GM18951 (cell line): Measurements from ENCODE around the gene BLVRA.

Experiments
- POLR2A ChIP-seq: IDR thresholded peaks from 4 replicates; pipeline ENCODE4 v1.6.1; 2011; ENCODE audit warnings: mild to moderate bottlenecking; ENCODE audit not compliant: insufficient read length, insufficient read depth; ENCODE audit errors: extremely low read depth
- in situ Hi-C: fragments of 300-500 bp; cut with MboI; formaldehyde crosslinking; loops from one replicate; pipeline ENCODE4 v1.12.0; 2022; ENCODE audit warnings: low sequenced_read_pairs, mixed read lengths, inconsistent platforms; ENCODE audit not compliant: unreplicated experiment

The BLVRA gene

GRCh38 chr7:43756368-43757072 is 2.0 kb upstream of the BLVRA start:
- no peak for TF ChIP-seq POLR2A
- in situ Hi-C loops = no loop called here

GRCh38 chr7:43757073-43757720 is 1.3 kb upstream of the BLVRA start:
- in situ Hi-C loops = no loop called here
- TF ChIP-seq POLR2A = no peak

- TF ChIP-seq POLR2A = peak; percentile 27
- in situ Hi-C loops = no loop called here
These were observed 573 bp downstream of the BLVRA start for GRCh38 chr7:43758822-43759683.

- in situ Hi-C loops = no loop called here
- TF ChIP-seq POLR2A = no peak
These were observed 2.4 kb downstream of the BLVRA start for GRCh38 chr7:43760861-43761260.

GRCh38 chr7:43761382-43761781 is 2.9 kb downstream of the BLVRA start:
- in situ Hi-C loops = no loop called here
- no peak for TF ChIP-seq POLR2A

- in situ Hi-C loops = no loop called here
These were observed 3.6 kb downstream of the BLVRA start for GRCh38 chr7:43761938-43762692.

GRCh38 chr7:43763183-43763582 is 4.7 kb downstream of the BLVRA start:
- no peak for TF ChIP-seq POLR2A
- in situ Hi-C loops = no loop called here

More at GRCh38 chr7:43761938-43762692, 3.6 kb downstream of the BLVRA start:
- no peak for TF ChIP-seq POLR2A

- in situ Hi-C loops = no loop called here
- no peak for TF ChIP-seq POLR2A
These were observed 5.7 kb downstream of the BLVRA start for GRCh38 chr7:43764039-43764761.

GRCh38 chr7:43764807-43765491 is 6.5 kb downstream of the BLVRA start:
- in situ Hi-C loops = no loop called here
- no peak for TF ChIP-seq POLR2A

- in situ Hi-C loops = no loop called here
- TF ChIP-seq POLR2A = no peak
These were observed 8.1 kb downstream of the BLVRA start for GRCh38 chr7:43766564-43766963.

- in situ Hi-C loops = no loop called here
- no peak for TF ChIP-seq POLR2A
These were observed 8.8 kb downstream of the BLVRA start for GRCh38 chr7:43767311-43767710.
